ENCODE results near the gene SLC9A9.

Gene SLC9A9

DNA sequence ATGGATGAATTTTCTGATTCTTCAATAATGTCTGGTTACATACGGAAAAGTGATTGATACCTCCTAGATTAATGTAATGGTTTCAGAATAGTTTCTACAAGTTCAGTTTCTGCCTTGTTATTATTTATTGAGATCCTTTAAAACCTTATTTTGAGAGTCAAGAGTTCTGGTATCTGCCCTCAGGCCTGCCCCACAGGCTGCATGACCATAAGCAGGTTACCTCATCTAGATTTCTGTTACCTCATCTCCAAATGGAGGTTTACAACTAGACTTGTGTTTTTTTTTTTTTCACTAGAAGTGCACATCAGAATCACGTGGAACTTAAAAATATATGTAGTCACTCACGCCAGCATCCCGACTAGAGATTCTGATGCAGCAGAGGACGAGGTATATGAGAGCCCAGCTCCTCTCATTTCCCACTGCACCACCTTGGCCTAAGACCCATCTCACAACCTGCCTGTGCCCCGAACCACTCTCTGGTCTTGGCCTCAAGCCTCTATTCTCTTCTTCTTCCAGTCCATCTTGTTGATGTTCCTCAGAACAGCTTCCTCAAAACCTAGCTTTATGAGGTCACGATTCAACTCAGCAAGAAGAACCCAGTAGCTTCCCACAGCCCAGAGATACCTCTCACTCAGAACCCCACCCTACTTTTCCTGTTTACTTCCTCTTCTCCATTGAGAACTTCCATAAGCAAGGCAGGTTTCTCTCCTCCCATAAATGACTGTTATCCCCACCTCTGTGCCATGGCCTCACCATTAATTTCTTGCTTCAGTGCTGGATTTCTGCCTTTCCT lies 375.3 kb downstream of the SLC9A9 start:
- H3K4me3 ChIP-seq (ENCODE audit: control insufficient read depth, low read depth, low read length) = no peak overlapping the region
- no peak for DNase-seq (ENCODE audit: low read depth)
- TF ChIP-seq, protein P1, sequence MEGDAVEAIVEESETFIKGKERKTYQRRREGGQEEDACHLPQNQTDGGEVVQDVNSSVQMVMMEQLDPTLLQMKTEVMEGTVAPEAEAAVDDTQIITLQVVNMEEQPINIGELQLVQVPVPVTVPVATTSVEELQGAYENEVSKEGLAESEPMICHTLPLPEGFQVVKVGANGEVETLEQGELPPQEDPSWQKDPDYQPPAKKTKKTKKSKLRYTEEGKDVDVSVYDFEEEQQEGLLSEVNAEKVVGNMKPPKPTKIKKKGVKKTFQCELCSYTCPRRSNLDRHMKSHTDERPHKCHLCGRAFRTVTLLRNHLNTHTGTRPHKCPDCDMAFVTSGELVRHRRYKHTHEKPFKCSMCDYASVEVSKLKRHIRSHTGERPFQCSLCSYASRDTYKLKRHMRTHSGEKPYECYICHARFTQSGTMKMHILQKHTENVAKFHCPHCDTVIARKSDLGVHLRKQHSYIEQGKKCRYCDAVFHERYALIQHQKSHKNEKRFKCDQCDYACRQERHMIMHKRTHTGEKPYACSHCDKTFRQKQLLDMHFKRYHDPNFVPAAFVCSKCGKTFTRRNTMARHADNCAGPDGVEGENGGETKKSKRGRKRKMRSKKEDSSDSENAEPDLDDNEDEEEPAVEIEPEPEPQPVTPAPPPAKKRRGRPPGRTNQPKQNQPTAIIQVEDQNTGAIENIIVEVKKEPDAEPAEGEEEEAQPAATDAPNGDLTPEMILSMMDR (conservative IDR thresholded peaks at IDR 0.05; ENCODE audit: control insufficient read depth, insufficient read depth, low read depth, low read length) = no peak

DNA sequence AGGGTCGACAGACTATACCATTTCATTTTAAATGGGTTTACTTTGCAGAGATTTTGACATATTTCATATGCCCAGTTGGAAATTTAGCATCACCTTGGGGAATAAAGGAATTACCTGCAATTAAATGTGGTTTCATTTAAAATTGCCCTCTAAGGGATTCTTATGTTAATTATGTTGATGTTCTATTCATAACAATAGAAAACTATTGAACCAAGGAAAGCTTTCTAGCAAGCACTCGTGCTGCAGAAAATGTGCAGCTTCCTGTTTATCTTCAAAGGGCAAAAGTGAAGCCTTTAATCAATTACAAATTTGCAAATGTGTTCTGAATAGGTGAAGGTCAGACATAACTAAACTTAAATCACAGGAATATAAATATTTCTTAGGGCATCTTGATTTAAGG lies 376.6 kb downstream of the SLC9A9 start:
- no peak overlapping the region for H3K4me3 ChIP-seq (ENCODE audit: control insufficient read depth, low read depth, low read length)
- TF ChIP-seq, protein P1 (conservative IDR thresholded peaks at IDR 0.05; ENCODE audit: control insufficient read depth, insufficient read depth, low read depth, low read length) = no peak
- no peak for DNase-seq (ENCODE audit: low read depth)

DNA sequence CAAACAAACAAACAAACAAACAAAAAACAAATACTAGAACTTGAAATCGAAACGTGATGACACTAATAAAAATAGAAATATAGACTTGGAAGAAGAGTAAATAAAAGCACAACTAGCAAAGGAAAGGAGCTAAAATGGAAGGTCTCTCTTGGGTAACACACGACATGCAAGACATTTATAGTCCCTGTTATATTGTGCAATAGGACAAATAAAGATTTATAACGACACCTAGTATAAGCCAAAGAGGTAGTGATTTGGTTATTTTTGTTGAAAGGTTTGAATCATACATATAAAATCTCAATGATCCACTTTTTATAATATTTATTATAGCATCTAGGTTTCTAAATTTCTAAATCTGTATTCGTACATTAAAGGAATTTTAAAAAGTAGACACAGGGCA lies 379.1 kb downstream of the SLC9A9 start:
- no peak for DNase-seq (ENCODE audit: low read depth)
- TF ChIP-seq, protein P1 (conservative IDR thresholded peaks at IDR 0.05; ENCODE audit: control insufficient read depth, insufficient read depth, low read depth, low read length) = no peak
- no peak overlapping the region for H3K4me3 ChIP-seq (ENCODE audit: control insufficient read depth, low read depth, low read length)

DNA sequence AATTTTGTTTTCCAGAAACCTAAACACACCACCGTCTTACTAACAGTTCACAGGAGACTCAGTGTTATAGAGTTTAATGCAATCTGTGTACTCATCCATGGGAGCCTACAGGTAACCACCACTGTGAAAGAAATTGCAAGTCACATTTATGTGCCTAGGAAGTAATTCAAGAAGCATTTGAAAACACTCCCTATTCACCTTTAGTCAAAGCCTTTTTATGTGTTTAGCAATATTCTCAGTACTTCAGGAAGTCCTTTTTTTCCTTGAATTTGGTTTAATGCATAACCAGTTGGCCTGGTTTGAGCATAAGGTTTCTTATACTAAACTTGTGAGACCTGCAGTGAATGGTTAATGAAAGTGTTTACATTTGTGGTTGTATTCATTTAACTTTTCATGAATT lies 382.6 kb downstream of the SLC9A9 start:
- TF ChIP-seq, protein P1 (conservative IDR thresholded peaks at IDR 0.05; ENCODE audit: control insufficient read depth, insufficient read depth, low read depth, low read length) = no peak
- no peak overlapping the region for H3K4me3 ChIP-seq (ENCODE audit: control insufficient read depth, low read depth, low read length)
- no peak for DNase-seq (ENCODE audit: low read depth)

DNA sequence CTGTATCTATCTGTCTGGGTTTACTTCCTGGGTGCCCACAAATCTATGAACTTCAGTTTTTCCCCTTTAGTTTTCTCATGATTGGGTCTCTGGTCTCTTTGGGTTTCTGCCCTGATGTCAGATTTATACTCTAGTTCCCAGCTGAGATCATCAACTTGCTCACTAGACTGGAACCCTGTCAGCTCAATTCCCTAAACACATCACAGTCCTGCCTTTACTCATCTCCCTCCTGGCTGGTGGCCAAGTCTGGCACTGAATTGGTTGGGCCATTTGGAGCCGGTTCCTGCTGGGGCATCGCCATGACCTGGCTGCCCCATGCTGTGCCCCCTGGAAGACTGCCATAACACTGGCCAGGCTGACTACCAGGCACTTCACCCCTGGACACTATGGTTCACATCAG lies 383.4 kb downstream of the SLC9A9 start:
- TF ChIP-seq, protein P1 (conservative IDR thresholded peaks at IDR 0.05; ENCODE audit: control insufficient read depth, insufficient read depth, low read depth, low read length) = no peak
- DNase-seq (ENCODE audit: low read depth) = peak; percentile 75

DNA sequence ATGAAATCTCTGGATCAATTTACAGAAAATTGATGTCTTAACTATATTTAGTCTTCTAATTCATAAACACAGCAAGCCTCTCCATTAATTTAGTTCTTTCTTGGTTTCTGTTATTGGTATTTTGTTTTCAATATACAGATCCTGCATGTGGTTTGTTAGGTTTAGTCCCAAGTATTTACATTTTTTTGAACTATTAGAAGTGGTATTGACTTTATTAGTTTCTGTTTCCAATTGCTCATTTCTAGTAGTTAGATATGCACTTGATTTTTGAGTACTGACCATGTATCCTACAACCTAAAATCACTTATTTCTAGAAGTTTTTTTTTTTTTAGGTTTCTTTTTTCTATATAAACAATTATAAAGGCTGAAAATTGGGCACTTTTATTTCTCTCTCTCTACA lies 392.8 kb downstream of the SLC9A9 start:
- no peak for DNase-seq (ENCODE audit: low read depth)
- no peak overlapping the region for H3K4me3 ChIP-seq (ENCODE audit: control insufficient read depth, low read depth, low read length)
- TF ChIP-seq, protein P1 (conservative IDR thresholded peaks at IDR 0.05; ENCODE audit: control insufficient read depth, insufficient read depth, low read depth, low read length) = no peak

More for the DNA sequence above, 383.4 kb downstream of the SLC9A9 start:
- no peak overlapping the region for H3K4me3 ChIP-seq (ENCODE audit: control insufficient read depth, low read depth, low read length)
